ENCODE data around the gene LAT.

Gene LAT

DNA sequence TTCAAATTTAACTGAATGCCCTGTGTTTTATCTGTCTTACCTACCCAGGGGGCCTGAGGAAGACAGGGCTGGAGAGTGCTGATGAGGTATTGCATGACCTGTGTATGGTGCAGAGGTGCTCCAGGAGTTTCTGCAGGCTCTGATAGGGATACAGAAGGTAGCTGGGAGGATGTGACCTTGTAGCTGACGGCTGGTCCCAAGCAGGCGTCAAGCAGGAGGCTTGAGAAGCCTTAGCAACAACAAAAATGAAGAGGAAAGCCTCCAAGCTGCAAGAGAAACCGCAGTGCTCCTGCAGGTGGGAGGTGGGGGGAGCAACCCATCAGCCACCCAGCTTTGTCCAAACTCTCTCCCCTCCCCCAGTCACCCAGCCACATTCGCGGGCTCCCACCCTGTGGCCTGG is 40.4 kb downstream of the LAT start:
- no peak overlapping the region for H3K27ac ChIP-seq
- ChIA-PET CTCF (interaction anchor here (0.6 kb wide), 1 partner anchor 8 kb away, joined by 3 read pairs; no protein-coding TSS in a partner anchor), POLR2A (ENCODE audit: low non-redundant PET) (no interaction called here)
- DNase-seq (ENCODE audit: low spot score): no peak
- TF ChIP-seq, protein P1, sequence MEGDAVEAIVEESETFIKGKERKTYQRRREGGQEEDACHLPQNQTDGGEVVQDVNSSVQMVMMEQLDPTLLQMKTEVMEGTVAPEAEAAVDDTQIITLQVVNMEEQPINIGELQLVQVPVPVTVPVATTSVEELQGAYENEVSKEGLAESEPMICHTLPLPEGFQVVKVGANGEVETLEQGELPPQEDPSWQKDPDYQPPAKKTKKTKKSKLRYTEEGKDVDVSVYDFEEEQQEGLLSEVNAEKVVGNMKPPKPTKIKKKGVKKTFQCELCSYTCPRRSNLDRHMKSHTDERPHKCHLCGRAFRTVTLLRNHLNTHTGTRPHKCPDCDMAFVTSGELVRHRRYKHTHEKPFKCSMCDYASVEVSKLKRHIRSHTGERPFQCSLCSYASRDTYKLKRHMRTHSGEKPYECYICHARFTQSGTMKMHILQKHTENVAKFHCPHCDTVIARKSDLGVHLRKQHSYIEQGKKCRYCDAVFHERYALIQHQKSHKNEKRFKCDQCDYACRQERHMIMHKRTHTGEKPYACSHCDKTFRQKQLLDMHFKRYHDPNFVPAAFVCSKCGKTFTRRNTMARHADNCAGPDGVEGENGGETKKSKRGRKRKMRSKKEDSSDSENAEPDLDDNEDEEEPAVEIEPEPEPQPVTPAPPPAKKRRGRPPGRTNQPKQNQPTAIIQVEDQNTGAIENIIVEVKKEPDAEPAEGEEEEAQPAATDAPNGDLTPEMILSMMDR (conservative IDR thresholded peaks at IDR 0.05; ENCODE audit: low read depth): no peak

DNA sequence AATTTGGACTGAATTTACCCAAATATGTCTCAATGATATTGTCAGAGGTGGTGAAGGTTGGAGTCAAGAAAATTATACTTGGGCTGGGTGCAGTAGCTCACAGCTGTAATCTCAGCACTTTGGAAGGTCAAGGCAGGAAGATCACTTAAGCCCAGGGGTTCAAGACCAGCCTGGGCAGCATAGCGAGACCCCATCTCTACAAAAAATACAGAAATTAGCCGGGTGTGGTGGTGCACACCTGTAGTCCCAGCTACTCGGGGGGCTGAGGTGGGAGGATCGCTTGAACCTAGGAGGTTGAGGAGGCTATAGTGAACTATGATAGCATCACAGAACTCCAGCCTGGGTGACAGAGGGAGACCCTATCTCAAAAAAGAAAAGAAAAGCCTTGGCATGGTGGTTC is 40.9 kb downstream of the LAT start:
- TF ChIP-seq, protein P1 (conservative IDR thresholded peaks at IDR 0.05; ENCODE audit: low read depth): no peak
- no peak for DNase-seq (ENCODE audit: low spot score)
- ChIA-PET CTCF (no interaction called here), POLR2A (ENCODE audit: low non-redundant PET) (no interaction called here)
- H3K27ac ChIP-seq: no peak overlapping the region

DNA sequence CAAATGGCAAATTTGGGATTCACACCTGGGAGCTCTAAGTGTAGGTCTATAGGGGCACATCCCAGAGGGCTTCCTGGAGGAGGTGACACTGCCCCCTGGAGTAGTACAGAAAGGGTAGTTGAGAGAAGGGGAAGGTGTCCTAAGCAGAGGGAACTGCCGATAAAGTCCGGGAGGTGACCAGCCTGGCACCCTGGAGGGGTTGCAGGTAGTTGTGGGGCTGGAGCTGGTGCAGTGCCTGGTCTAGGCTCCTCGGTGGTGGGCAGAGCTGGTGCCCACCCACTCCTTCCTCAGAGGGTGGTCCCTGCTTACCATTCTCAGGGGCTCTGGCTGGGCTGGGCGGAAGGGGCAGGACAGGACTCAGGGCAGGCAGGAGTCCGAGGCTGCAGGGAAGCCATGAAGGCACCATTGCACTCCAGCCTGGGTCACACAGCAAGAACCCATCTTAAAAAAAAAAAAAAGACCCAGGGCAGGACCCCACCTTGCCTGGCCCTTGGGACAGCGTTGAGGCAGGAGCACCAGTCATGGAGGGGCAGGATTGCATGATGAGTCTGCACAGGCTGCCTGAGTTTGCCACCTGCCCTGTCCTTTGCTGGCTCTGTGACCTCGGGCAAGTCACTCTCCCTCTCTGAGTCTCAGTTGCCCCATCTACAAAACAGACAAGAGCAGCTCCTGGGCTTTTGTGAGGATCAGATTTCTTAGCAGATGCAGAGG is 43.8 kb downstream of the LAT start:
- DNase-seq (ENCODE audit: low spot score): no peak
- H3K27ac ChIP-seq: no peak overlapping the region
- ChIA-PET CTCF (interaction anchor here (0.6 kb wide), 1 partner anchor 55 kb away, joined by 5 read pairs; no protein-coding TSS in a partner anchor), POLR2A (ENCODE audit: low non-redundant PET) (no interaction called here)
- TF ChIP-seq, protein P1 (conservative IDR thresholded peaks at IDR 0.05; ENCODE audit: low read depth): no peak

GRCh38 chr16:29029168-29029994 is 44.5 kb downstream of the LAT start:
- DNase-seq (ENCODE audit: low spot score): peak; percentile 73
- no peak overlapping the region for H3K27ac ChIP-seq
- ChIA-PET POLR2A (ENCODE audit: low non-redundant PET) (no interaction called here), CTCF (no interaction called here)
- TF ChIP-seq, protein P1 (conservative IDR thresholded peaks at IDR 0.05; ENCODE audit: low read depth): no peak

DNA sequence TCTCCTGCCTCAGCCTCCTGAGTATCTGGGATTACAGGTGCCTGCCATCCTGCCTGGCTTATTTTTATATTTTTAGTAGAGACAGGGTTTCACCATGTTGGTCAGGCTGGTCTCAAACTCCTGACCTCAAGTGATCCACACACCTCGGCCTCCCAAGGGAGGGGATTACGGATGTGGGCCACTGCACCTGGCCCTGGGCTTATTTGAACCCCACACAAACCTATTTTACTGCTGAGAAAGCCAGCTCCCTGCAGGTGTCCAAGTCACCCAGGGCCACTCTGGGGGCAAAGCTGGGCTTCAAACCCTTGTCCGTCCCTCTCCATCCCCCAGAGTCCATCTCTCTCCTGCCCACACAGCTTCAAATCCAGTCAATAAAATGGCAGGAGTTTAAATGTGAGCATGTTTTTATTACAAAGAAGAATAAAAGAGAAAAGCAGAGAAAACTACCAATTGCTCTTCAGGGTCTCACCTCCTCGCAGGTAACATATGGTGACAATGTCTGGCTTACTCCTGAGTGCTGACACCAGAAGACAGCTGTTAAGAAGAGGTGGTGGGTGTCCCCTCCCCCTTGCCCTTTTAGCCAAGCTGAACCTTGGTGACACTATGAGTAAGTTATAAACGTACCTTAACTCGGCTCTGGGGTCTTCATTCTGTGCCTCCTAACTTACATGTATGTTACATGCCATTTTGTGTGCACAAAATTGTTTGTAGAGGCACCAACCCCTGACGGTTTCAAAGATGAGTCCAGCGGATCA is 45.4 kb downstream of the LAT start:
- no peak overlapping the region for H3K27ac ChIP-seq
- TF ChIP-seq, protein P1 (conservative IDR thresholded peaks at IDR 0.05; ENCODE audit: low read depth): no peak
- POLR2A ChIA-PET (ENCODE audit: low non-redundant PET): no interaction called here
- DNase-seq (ENCODE audit: low spot score): no peak
- CTCF ChIA-PET: interaction anchor here (0.7 kb wide), 1 partner anchor 1404 kb away, joined by 3 read pairs; no protein-coding TSS in a partner anchor

Data from RWPE1 (cell line).